Measurements from ENCODE around the gene ADAM29. TPM values are rescaled to one million over a fixed set of nuclear protein-coding genes. Genes with fewer than 3 reads are reported as not detected.
"Not testable (repeated sequence)": the region's sequence is repeated elsewhere in the genome, so short reads cannot be mapped to it uniquely, and the experiment has no call there.

Gene ADAM29
- total RNA-seq, 3 donors from 2014 or later, result not detected

GRCh38 chr4:174946246-174946645 lies 28.1 kb downstream of the ADAM29 start:
- TF ChIP-seq CTCF (IDR thresholded peaks at IDR 0.05), result no peak
- H3K4me3 ChIP-seq, result no peak overlapping the region
- intact Hi-C loops (cut with DNase I, micrococcal nuclease), result no loop called here

GRCh38 chr4:174948826-174949225 lies 30.7 kb downstream of the ADAM29 start:
- no peak for TF ChIP-seq CTCF (IDR thresholded peaks at IDR 0.05)
- no peaks in the 10 kb centered on the region for H3K36me3 ChIP-seq (ENCODE audit: low read depth)
- no peak for DNase-seq
- no peaks in the 10 kb centered on the region for H3K4me1 ChIP-seq (ENCODE audit: low read depth)
- intact Hi-C loops (cut with DNase I, micrococcal nuclease), result no loop called here
- ATAC-seq, result no peak
- peaks cover 45% of the 10 kb centered on the region for H3K9me3 ChIP-seq
- H3K4me3 ChIP-seq, result no peak overlapping the region

More at GRCh38 chr4:174946246-174946645, 28.1 kb downstream of the ADAM29 start:
- DNase-seq, result no peak
- Histone ChIP-seq H3K36me3 (ENCODE audit: low read depth) (no peaks in the 10 kb centered on the region), H3K4me1 (ENCODE audit: low read depth) (no peaks in the 10 kb centered on the region), H3K9me3 (peaks cover 46% of the 10 kb centered on the region)
- ATAC-seq, result no peak

GRCh38 chr4:174972911-174973310 lies 54.8 kb downstream of the ADAM29 start:
- H3K36me3 ChIP-seq (ENCODE audit: low read depth), result no peaks in the 10 kb centered on the region
- no peak overlapping the region for H3K4me3 ChIP-seq
- DNase-seq (no peak), ATAC-seq (no peak)
- H3K9me3 ChIP-seq, result peaks cover 16% of the 10 kb centered on the region
- TF ChIP-seq CTCF (IDR thresholded peaks at IDR 0.05), result no peak
- no peaks in the 10 kb centered on the region for H3K4me1 ChIP-seq (ENCODE audit: low read depth)
- intact Hi-C loops (cut with DNase I, micrococcal nuclease), result no loop called here

GRCh38 chr4:174973336-174973735 lies 55.2 kb downstream of the ADAM29 start:
- H3K4me3 ChIP-seq, result no peak overlapping the region
- H3K4me1 ChIP-seq (ENCODE audit: low read depth), result no peaks in the 10 kb centered on the region
- TF ChIP-seq CTCF (IDR thresholded peaks at IDR 0.05), result no peak
- no peak for DNase-seq
- no peaks in the 10 kb centered on the region for H3K36me3 ChIP-seq (ENCODE audit: low read depth)
- H3K9me3 ChIP-seq, result peaks cover 17% of the 10 kb centered on the region
- intact Hi-C loops (cut with DNase I, micrococcal nuclease), result no loop called here
- ATAC-seq, result no peak

- no peak for TF ChIP-seq CTCF (IDR thresholded peaks at IDR 0.05)
- Histone ChIP-seq H3K4me3 (no peak overlapping the region), H3K36me3 (ENCODE audit: low read depth) (no peaks in the 10 kb centered on the region), H3K4me1 (ENCODE audit: low read depth) (no peaks in the 10 kb centered on the region), H3K9me3 (peaks cover 73% of the 10 kb centered on the region)
- no peak for DNase-seq
- intact Hi-C loops (cut with DNase I, micrococcal nuclease), result no loop called here
- no peak for ATAC-seq
Measured at GRCh38 chr4:174983128-174983750, 65.1 kb downstream of the ADAM29 start.

GRCh38 chr4:174983870-174984269 lies 65.7 kb downstream of the ADAM29 start:
- H3K4me1 ChIP-seq (ENCODE audit: low read depth); ATAC-seq; intact Hi-C loops (cut with DNase I, micrococcal nuclease); H3K36me3 ChIP-seq (ENCODE audit: low read depth); DNase-seq; H3K4me3 ChIP-seq: not testable (repeated sequence)
- H3K9me3 ChIP-seq, result peaks cover 72% of the 10 kb centered on the region
